Stimulated activated effector memory CD8-positive, alpha-beta T cell treated with anti-CD3 and anti-CD28 coated beads, Interleukin-12 subunit alpha, Interleukin-12 subunit beta, amount 100 ng/mL, for 72 hours (primary cell): Measurements from ENCODE around the gene FSCN2.

Experiments used
- ATAC-seq: fragments of 150-1000 bp; cut with Tn5 transposase; 2 replicates; pipeline ENCODE4 v1.10.0; 2021
- DNase-seq, 2 donors: peaks; one replicate each; pipeline ENCODE4 v3.0.0; 2021 to 2022; ENCODE audit warnings: low spot score in 2 of 2
- H3K27ac Mint-ChIP-seq: one replicate; pipeline ENCODE4 v1.8.0; 2022; ENCODE audit warnings: mild to moderate bottlenecking, mixed read lengths
- H3K36me3 Mint-ChIP-seq: one replicate; pipeline ENCODE4 v1.8.0; 2022; ENCODE audit warnings: mild to moderate bottlenecking, mixed read lengths
- H3K4me1 Mint-ChIP-seq: one replicate; pipeline ENCODE4 v1.8.0; 2022; ENCODE audit warnings: mixed read lengths
- H3K4me3 Mint-ChIP-seq: one replicate; pipeline ENCODE4 v1.8.0; 2022; ENCODE audit warnings: mild to moderate bottlenecking, mixed read lengths
- H3K9me3 Mint-ChIP-seq: one replicate; pipeline ENCODE4 v1.8.0; 2022; ENCODE audit warnings: mixed read lengths

The FSCN2 gene, protein sequence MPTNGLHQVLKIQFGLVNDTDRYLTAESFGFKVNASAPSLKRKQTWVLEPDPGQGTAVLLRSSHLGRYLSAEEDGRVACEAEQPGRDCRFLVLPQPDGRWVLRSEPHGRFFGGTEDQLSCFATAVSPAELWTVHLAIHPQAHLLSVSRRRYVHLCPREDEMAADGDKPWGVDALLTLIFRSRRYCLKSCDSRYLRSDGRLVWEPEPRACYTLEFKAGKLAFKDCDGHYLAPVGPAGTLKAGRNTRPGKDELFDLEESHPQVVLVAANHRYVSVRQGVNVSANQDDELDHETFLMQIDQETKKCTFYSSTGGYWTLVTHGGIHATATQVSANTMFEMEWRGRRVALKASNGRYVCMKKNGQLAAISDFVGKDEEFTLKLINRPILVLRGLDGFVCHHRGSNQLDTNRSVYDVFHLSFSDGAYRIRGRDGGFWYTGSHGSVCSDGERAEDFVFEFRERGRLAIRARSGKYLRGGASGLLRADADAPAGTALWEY

GRCh38 chr17:81527591-81528383, at the start of gene FSCN2:
Gene FSCN2 (plus strand): TSS chr17:81528377. CDS start chr17:81528532, 155 bp downstream.
- Mint-ChIP-seq H3K4me3 (no peak within 1 kb of the TSS), H3K36me3 (no peaks in the 10 kb centered on the region), H3K9me3 (no peaks in the 10 kb centered on the region), H3K4me1 (no peaks in the 10 kb centered on the region), H3K27ac (no peak within 1 kb of the TSS)
- DNase-seq (no peak), ATAC-seq (no peak)

DNA sequence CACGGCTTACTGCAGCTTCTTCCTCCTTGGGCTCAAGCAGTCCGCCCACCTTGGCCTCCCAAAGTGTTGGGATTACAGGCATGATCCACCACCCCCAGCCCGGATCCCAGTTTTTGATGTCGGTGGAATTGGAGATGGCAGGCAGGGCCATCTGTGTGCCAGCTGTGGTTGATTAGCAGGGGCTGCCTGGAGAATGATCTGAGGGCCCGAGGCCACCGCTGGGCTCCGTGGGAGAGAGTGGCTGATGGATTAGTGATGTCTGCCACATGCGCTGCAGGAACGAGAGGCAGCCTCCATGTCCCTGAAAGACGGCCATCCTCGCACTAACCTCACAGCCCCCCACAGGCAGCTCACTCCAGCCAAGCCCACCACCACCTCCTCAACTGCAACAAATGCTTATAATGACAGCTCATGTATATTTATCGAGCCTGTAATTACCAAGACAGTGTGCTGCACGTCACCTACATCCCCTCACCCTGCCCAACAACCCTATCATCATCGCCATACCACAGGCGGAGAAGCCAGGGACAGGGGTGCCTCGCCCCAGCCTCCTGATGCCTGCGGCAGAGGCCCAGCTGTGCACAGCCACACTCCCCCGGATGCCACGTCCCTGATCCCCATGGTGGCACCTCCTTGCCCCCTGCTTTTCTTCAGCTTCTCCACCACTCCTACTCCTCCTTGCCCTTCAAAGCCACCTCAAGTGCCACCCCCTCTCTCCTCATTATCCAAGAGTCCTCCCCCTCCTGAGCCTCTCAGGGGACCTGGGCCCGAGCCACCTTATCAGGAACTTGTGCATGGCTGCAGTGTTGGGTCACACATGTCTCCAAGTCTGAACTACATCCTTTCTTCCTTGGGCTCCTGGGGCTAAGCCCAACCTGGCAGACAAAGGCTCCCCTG, 48.8 kb upstream of the FSCN2 start:
- Mint-ChIP-seq H3K4me3 (no peak overlapping the region), H3K36me3 (peaks cover 11% of the 10 kb centered on the region), H3K9me3 (no peaks in the 10 kb centered on the region), H3K4me1 (peaks cover 8% of the 10 kb centered on the region), H3K27ac (peak overlapping the region; percentile 43)
- DNase-seq: no peak
- ATAC-seq: no peak

- no peak for DNase-seq
- Mint-ChIP-seq H3K9me3 (no peaks in the 10 kb centered on the region), H3K4me3 (no peak overlapping the region), H3K27ac (peak overlapping the region; percentile 43), H3K4me1 (peaks cover 8% of the 10 kb centered on the region), H3K36me3 (peaks cover 11% of the 10 kb centered on the region)
- no peak for ATAC-seq
These were observed 47.8 kb upstream of the FSCN2 start for GRCh38 chr17:81480140-81481072.

GRCh38 chr17:81481073-81481799, 46.9 kb upstream of the FSCN2 start:
- Mint-ChIP-seq H3K4me1 (peaks cover 8% of the 10 kb centered on the region), H3K27ac (no peak overlapping the region), H3K36me3 (peaks cover 11% of the 10 kb centered on the region), H3K4me3 (peak overlapping the region; percentile 42), H3K9me3 (no peaks in the 10 kb centered on the region)
- ATAC-seq (peak; percentile 42), DNase-seq (no peak)

DNA sequence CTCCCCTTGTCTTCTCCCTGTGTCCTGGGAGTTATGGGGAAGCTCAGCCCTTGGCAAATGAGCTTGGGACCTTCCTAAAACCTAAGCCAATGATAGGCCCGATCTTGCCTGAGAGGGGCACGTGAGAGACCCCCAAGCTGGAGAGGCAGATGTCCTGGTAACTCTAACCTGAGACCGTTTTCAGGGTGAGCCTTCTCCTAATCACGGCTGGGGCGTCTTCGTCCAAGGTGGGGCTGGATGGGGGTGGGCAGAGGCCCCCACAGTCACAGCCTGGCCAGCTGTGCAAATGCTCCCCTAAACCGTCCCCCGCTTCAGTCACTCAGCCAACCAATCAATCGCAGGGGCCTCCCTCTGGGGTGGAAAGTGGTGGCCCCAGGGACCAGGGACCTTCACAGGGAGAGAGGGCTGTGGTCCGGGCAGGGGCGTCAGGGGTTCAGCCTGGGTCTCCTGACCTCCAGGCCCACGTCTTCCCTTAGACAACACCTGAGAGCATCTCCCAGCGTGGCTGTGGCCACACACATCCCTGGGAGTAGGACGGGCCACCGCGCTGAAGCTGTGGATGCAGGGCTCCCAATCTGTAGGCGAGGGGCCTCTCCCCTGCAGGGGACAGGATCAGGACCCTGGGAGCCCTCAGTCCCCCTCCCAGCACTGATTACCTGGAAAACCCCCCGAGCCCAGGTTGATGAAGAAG, 46.2 kb upstream of the FSCN2 start:
- no peaks in the 10 kb centered on the region for H3K9me3 Mint-ChIP-seq
- no peak overlapping the region for H3K27ac Mint-ChIP-seq
- H3K36me3 Mint-ChIP-seq: peaks cover 12% of the 10 kb centered on the region
- peaks cover 8% of the 10 kb centered on the region for H3K4me1 Mint-ChIP-seq
- peak overlapping the region; percentile 42 for H3K4me3 Mint-ChIP-seq
- no peak for DNase-seq
- no peak for ATAC-seq

DNA sequence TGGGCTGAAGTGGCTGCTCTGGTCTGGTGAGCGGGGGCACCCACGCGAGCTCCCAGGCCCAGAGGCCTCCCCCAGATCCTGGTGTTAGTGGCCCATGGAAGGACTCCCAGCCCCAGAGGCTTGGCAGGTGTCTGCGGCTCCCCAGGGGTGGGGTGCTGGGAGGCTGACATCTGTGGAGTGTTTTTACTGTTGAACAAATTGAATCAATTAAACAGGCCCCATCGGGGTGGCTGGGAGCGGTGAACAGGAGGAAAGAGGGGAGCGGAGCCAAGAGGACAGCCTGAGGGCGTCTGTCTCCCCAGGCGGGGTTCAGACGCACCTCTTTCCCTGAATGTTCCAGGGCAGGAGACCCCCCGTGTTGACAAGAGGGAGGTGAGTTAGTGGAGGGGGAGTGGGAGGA, 45.5 kb upstream of the FSCN2 start:
- Mint-ChIP-seq H3K27ac (no peak overlapping the region), H3K36me3 (peaks cover 17% of the 10 kb centered on the region), H3K4me3 (peak overlapping the region; percentile 42), H3K4me1 (peaks cover 8% of the 10 kb centered on the region), H3K9me3 (no peaks in the 10 kb centered on the region)
- no peak for ATAC-seq
- no peak for DNase-seq

DNA sequence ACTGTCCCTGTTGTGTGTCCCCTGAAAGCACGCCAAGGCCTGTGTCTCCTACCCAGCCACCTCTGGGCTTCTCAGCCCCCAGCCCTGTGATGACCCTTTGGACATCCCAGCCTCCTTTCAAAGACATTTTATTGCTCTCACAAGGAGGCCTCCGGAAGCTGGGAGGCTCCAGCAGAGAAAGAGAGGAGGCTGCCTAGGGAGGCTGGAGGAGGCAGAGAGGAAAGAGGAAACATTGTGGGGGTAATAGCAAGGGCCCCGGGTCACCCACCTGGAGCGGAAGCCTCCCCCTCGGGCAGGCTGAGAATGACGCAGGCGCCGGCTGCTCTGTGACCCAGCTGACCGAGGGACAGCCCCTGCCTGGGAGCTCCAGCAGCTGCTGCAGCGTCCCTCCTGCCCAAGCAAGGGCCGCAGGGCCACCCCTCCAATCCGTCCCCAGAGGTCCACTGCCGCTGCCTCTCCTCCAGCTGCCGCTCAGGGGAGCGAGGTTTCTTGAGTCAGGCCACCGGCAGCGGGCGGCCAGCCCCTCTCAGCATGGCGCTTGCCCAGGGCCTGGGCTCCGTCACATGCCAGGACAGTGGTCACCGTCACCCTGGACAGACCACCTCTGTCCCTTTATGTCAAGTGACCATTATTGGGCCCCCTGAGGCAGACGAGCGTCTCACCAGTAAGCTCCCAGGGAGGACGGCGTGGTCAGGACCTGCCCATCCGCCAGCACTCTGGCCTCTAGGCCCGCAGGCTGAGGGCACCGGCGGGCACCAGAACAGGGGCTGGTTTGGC, 44.9 kb upstream of the FSCN2 start:
- H3K4me3 Mint-ChIP-seq: peak overlapping the region; percentile 42
- DNase-seq (no peak), ATAC-seq (no peak)
- H3K9me3 Mint-ChIP-seq: no peaks in the 10 kb centered on the region
- no peak overlapping the region for H3K27ac Mint-ChIP-seq
- H3K36me3 Mint-ChIP-seq: peaks cover 17% of the 10 kb centered on the region
- H3K4me1 Mint-ChIP-seq: peaks cover 8% of the 10 kb centered on the region

- Mint-ChIP-seq H3K27ac (no peak overlapping the region), H3K4me3 (peak overlapping the region; percentile 42), H3K9me3 (no peaks in the 10 kb centered on the region), H3K4me1 (peaks cover 8% of the 10 kb centered on the region), H3K36me3 (peaks cover 17% of the 10 kb centered on the region)
- ATAC-seq: no peak
- DNase-seq: no peak
These were observed 44.3 kb upstream of the FSCN2 start for GRCh38 chr17:81483862-81484194.

DNA sequence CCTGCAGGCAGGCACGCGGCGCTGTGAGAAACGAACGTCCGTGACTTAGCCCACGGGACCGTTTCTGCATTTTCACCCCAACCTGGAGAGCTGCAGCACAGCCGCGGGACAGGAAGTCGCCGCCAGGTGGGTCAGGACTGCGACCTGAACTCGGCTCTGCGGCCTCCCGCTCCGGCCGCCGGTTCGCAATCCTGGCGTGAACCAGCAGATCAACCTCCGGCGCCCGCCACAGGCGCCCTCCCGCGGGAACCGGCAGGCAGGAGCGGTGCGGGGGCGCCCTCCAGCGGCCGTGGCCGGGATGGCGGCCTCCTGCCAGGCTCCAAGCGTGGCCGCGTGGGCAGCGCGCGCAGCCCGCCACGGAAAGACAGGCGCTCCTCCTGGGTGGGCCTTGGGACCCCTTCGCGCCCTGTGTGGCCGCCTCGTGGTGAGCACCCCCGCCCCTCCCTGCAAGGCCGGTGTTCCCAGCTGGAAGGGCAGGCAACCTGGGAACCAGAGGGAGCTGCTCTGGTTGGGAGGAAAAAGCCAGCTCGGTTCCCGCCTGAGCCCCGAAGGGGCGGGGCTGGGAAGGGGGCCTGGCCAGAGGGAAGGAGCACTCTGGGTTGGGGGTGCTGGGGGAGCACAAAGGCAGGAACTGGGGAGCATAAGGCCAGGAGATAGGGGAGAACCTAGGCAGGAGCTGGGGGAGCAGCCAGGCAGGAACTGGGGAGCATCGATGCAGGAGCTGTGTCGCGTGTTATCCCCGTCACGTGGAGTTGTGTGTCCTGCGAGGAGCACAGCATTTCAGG, 43.8 kb upstream of the FSCN2 start:
- Mint-ChIP-seq H3K4me3 (peak overlapping the region; percentile 42), H3K4me1 (peaks cover 8% of the 10 kb centered on the region), H3K27ac (no peak overlapping the region), H3K9me3 (no peaks in the 10 kb centered on the region), H3K36me3 (peaks cover 19% of the 10 kb centered on the region)
- ATAC-seq (peak; percentile 76), DNase-seq (peak; percentile 92 to 98)

DNA sequence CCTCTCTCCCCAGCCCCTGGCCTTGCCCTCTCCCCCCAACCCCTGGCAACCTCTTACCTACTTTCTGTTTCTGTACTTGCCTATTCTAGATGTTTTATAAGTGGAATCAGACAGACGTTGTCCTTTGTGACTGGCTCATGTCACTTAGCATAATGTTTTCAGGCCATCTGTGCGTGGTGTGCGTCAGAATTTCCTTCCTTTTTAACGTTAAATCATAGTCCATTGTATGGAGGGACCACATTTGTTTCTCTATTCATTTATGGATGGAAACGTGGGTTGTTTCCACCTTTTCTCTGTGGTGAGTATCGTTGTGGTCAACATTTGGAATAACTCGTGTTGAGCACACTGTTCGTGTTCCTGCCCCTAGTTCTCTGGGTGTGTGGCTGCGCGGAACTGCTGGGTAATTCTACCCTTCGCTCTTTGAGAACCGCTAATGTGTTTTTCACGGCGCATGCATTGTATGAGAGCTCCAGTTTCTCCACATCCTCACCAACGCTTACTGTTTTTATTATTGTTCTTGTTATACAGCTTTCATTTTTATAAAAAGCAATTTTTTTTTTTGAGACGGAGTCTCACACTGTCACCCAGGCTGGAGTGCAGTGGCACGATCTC, 41.9 kb upstream of the FSCN2 start:
- Mint-ChIP-seq H3K9me3 (no peaks in the 10 kb centered on the region), H3K27ac (no peak overlapping the region), H3K4me1 (peaks cover 14% of the 10 kb centered on the region), H3K36me3 (peaks cover 23% of the 10 kb centered on the region), H3K4me3 (no peak overlapping the region)
- ATAC-seq (no peak), DNase-seq (no peak)

DNA sequence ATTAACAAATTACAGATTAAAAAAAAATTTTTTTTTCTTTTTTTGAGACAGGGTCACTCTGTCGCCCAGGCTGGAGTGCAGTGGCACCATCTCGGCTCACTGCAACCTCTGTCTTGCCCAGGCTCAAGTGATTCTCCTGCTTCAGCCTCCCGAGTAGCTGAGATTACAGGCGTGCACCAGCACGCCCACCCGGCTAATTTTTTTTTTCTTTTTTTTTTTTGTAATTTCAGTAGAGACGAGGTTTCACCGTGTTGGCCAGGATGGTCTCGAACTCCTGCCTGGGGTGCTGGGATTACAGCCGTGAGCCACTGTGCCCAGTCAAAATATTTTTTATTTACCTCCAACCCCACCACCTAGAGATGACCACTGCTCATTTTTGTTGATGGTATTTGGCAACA, 41.1 kb upstream of the FSCN2 start:
- Mint-ChIP-seq H3K4me1 (peaks cover 14% of the 10 kb centered on the region), H3K4me3 (peak overlapping the region; percentile 57), H3K36me3 (peaks cover 18% of the 10 kb centered on the region), H3K9me3 (no peaks in the 10 kb centered on the region), H3K27ac (no peak overlapping the region)
- DNase-seq (no peak), ATAC-seq (no peak)
